ENCODE results near the gene YKT6.

YKT6 gene

GRCh38 chr7:44218418-44219201 is 17.8 kb downstream of the YKT6 start:
- no peak overlapping the region for H3K4me3 ChIP-seq (ENCODE audit: low read length, poor library complexity, severe bottlenecking)

GRCh38 chr7:44219371-44220045 is 18.7 kb downstream of the YKT6 start:
- TF ChIP-seq EZH2phosphoT487 (IDR thresholded peaks at IDR 0.05; ENCODE audit: borderline replicate concordance) = no peak
- TF ChIP-seq CTCF (conservative IDR thresholded peaks at IDR 0.05; ENCODE audit: low read length) = no peak
- Histone ChIP-seq H3K79me2 (ENCODE audit: insufficient read depth, low read length) (no peaks in the 10 kb centered on the region), H3K9me3 (ENCODE audit: insufficient read depth, low read depth, low read length) (no peaks in the 10 kb centered on the region), H3K27me3 (ENCODE audit: insufficient read depth, low read length, poor library complexity, severe bottlenecking) (no peaks in the 10 kb centered on the region), H3K4me3 (ENCODE audit: low read length, poor library complexity, severe bottlenecking) (no peak overlapping the region), H3K9me2 (replicated peaks; ENCODE audit: low read depth, low read length) (no peaks in the 10 kb centered on the region), H3F3A (ENCODE audit: low read depth) (no peaks in the 10 kb centered on the region), H3K36me3 (ENCODE audit: insufficient read depth, low read length) (peaks cover 4% of the 10 kb centered on the region; the same call in 1 of the 2 replicates), H4K20me1 (ENCODE audit: insufficient read depth, low read length, poor library complexity, severe bottlenecking) (no peaks in the 10 kb centered on the region), H3K9ac (ENCODE audit: low read depth, low read length, poor library complexity, severe bottlenecking) (no peak overlapping the region), H3K4me1 (ENCODE audit: insufficient read depth, low read length, poor library complexity, severe bottlenecking) (no peaks in the 10 kb centered on the region), H3K4me2 (ENCODE audit: low read depth, low read length, poor library complexity, severe bottlenecking) (no peak overlapping the region), H2AFZ (ENCODE audit: low read length) (no peak overlapping the region)

More at GRCh38 chr7:44218418-44219201, 17.8 kb downstream of the YKT6 start:
- Histone ChIP-seq H4K20me1 (ENCODE audit: insufficient read depth, low read length, poor library complexity, severe bottlenecking) (no peaks in the 10 kb centered on the region), H3K4me2 (ENCODE audit: low read depth, low read length, poor library complexity, severe bottlenecking) (no peak overlapping the region), H2AFZ (ENCODE audit: low read length) (no peak overlapping the region), H3K9ac (ENCODE audit: low read depth, low read length, poor library complexity, severe bottlenecking) (no peak overlapping the region), H3K4me1 (ENCODE audit: insufficient read depth, low read length, poor library complexity, severe bottlenecking) (no peaks in the 10 kb centered on the region), H3F3A (ENCODE audit: low read depth) (no peaks in the 10 kb centered on the region), H3K27me3 (ENCODE audit: insufficient read depth, low read length, poor library complexity, severe bottlenecking) (no peaks in the 10 kb centered on the region), H3K36me3 (ENCODE audit: insufficient read depth, low read length) (peaks cover 5% of the 10 kb centered on the region; the same call in 1 of the 2 replicates), H3K79me2 (ENCODE audit: insufficient read depth, low read length) (no peaks in the 10 kb centered on the region), H3K9me2 (replicated peaks; ENCODE audit: low read depth, low read length) (no peaks in the 10 kb centered on the region), H3K9me3 (ENCODE audit: insufficient read depth, low read depth, low read length) (no peaks in the 10 kb centered on the region)
- TF ChIP-seq CTCF (conservative IDR thresholded peaks at IDR 0.05; ENCODE audit: low read length) = no peak
- no peak for TF ChIP-seq EZH2phosphoT487 (IDR thresholded peaks at IDR 0.05; ENCODE audit: borderline replicate concordance)

GRCh38 chr7:44220046-44220357 is 19.2 kb downstream of the YKT6 start:
- Histone ChIP-seq H3K9me3 (ENCODE audit: insufficient read depth, low read depth, low read length) (no peaks in the 10 kb centered on the region), H3K27me3 (ENCODE audit: insufficient read depth, low read length, poor library complexity, severe bottlenecking) (no peaks in the 10 kb centered on the region), H3K4me3 (ENCODE audit: low read length, poor library complexity, severe bottlenecking) (no peak overlapping the region), H3K4me2 (ENCODE audit: low read depth, low read length, poor library complexity, severe bottlenecking) (no peak overlapping the region), H3K79me2 (ENCODE audit: insufficient read depth, low read length) (no peaks in the 10 kb centered on the region), H3K9ac (ENCODE audit: low read depth, low read length, poor library complexity, severe bottlenecking) (no peak overlapping the region), H4K20me1 (ENCODE audit: insufficient read depth, low read length, poor library complexity, severe bottlenecking) (no peaks in the 10 kb centered on the region), H3K36me3 (ENCODE audit: insufficient read depth, low read length) (no peaks in the 10 kb centered on the region), H3K4me1 (ENCODE audit: insufficient read depth, low read length, poor library complexity, severe bottlenecking) (no peaks in the 10 kb centered on the region), H3F3A (ENCODE audit: low read depth) (no peaks in the 10 kb centered on the region), H2AFZ (ENCODE audit: low read length) (no peak overlapping the region), H3K9me2 (replicated peaks; ENCODE audit: low read depth, low read length) (no peaks in the 10 kb centered on the region)
- TF ChIP-seq EZH2phosphoT487 (IDR thresholded peaks at IDR 0.05; ENCODE audit: borderline replicate concordance) = no peak
